Bronchial smooth muscle cell (primary cell): ENCODE data around the gene SMIM9. TPM values are rescaled to one million over a fixed set of nuclear protein-coding genes. Genes with fewer than 3 reads are reported as not detected.

Experiments
- total RNA-seq: library from RNA; depleted of rRNA; stranded (reverse); fragments of >200 nt; gene quantifications from 2 replicates; pipeline ENCODE4 v1.2.1, GENCODE V29; 2014

SMIM9 gene
- not detected in 2 replicates for total RNA-seq

GRCh38 chrX:154834562-154834961, at the start of gene SMIM9:
SMIM9 (minus strand) TSS chrX:154834662; CDS start chrX:154830856, 3,806 bp downstream.

GRCh38 chrX:154804957-154805695, 29.3 kb downstream of the SMIM9 start, which contains the start of gene MPP1:
MPP1 (minus strand) TSS chrX:154805485; CDS start chrX:154805373, 112 bp downstream.

Other genes starting within 250 kb of the SMIM9 start
- not detected in 2 replicates for gene CTAG1A, start 249.5 kb downstream of the SMIM9 start, total RNA-seq
- not detected in 2 replicates for gene CTAG1B, start 215.4 kb downstream of the SMIM9 start, total RNA-seq
- not detected in 2 replicates for gene CTAG2, start 181.1 kb downstream of the SMIM9 start, total RNA-seq
- gene GAB3, start 83.6 kb downstream of the SMIM9 start, total RNA-seq = 2.0 and 3.0 TPM in 2 replicates
- 29.2 and 36.2 TPM in 2 replicates for gene DKC1, start 71.8 kb downstream of the SMIM9 start, total RNA-seq
- 32.0 and 42.9 TPM in 2 replicates for gene MPP1, start 29.2 kb downstream of the SMIM9 start, total RNA-seq
- 1.1 and 2.0 TPM in 2 replicates for gene F8A1, start 51.7 kb upstream of the SMIM9 start, total RNA-seq
- 4.0 and 7.6 TPM in 2 replicates for gene F8, start 188.1 kb upstream of the SMIM9 start, total RNA-seq
- 19.5 and 40.6 TPM in 2 replicates for gene FUNDC2, start 192.2 kb upstream of the SMIM9 start, total RNA-seq
- gene CMC4, start 236.5 kb upstream of the SMIM9 start, total RNA-seq = 3.0 and 7.1 TPM in 2 replicates
- 21.8 and 24.1 TPM in 2 replicates for gene MTCP1, start 236.5 kb upstream of the SMIM9 start, total RNA-seq
- 9.3 and 11.5 TPM in 2 replicates for gene BRCC3, start 236.8 kb upstream of the SMIM9 start, total RNA-seq